HG03103 (cell line): ENCODE measurements around the gene FAM200B.

Source experiments
- ATAC-seq: cut with Tn5 transposase; IDR thresholded peaks from one replicate; pipeline ENCODE4 v1.9.1; 2021; ENCODE audit warnings: low read depth; ENCODE audit not compliant: unreplicated experiment

FAM200B gene

GRCh38 chr4:15667006-15667405, 14.6 kb upstream of the FAM200B start:
- no peak for ATAC-seq

DNA sequence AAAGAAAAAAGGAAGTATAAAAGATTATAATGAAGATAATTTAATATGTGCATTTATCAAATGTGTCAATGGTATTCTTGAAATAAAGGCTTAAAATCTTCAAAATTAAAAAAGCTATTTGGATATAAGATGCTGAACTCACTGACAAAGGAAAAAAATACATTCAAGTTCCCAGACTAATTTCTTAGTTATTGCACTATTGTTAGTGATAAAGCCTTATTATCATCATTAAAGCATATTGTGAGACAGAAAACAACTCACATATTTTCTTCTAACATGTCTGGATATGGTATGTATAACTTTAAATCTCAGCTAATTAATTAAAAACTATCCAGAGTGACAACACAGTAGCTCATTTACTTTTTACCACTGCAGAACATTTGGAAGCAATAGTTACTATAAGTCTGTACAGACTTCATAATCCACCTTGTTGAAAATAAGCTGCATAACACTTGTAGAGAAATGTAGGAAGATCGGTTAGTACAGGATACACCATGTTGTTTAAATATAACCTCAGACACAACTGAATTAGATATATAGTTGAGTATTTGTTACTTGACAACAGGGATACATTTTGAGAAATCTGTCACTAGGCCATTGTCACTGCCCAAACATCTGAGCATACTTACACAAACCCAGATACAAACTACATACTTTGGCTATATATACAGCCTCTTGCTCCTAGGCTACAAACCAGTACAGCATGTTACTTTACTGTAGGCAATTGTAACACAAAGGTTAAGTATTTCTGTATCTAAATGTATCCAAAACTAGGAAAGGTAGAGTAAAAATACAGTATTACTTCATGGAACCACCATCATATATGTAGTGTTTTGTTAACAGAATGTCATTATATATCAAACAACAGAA, 12.8 kb upstream of the FAM200B start:
- no peak for ATAC-seq

- no peak for ATAC-seq
These were observed 11.1 kb upstream of the FAM200B start for GRCh38 chr4:15670576-15670975.

DNA sequence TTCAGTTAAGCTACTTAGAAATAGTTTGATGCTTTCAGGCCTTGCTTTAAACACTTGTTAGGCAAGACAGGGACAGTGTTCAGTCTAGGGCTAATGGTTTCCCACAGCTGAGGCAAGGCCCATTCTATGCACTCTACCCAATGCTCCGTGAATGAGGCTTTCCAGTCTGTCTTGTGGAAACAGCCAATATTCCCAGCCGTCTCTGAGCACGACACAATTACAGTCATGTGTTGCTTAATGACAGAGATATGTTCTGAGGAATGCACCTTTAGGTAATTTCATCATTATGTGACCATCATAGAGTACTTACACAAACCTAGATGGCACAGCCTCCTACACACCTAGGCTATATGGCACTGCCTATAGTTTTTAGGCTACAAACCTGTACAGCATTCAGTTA, 9.5 kb upstream of the FAM200B start:
- no peak for ATAC-seq

GRCh38 chr4:15673337-15673736, 8.3 kb upstream of the FAM200B start:
- ATAC-seq: no peak

GRCh38 chr4:15674046-15674445, 7.6 kb upstream of the FAM200B start:
- ATAC-seq: no peak

- ATAC-seq: no peak
These were observed 6.7 kb upstream of the FAM200B start for GRCh38 chr4:15674926-15675325.

DNA sequence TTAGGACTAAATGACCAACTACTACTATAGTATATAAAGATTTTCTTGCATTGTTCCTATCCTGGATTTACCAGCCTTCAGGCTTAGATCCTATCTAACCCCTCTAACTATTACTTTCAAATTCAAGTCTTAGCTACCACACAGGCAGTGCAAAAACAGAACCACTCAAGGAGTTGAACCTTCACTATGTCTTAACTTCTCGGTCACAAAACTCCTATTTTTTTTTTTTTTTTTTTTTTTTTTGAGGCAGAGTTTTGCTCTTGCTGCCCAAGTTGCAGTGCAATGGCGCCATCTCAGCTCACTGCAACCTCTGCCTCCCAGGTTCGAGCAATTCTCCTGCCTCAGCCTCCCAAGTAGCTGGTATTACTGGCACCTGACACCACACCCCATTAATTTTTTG, 6.3 kb upstream of the FAM200B start:
- ATAC-seq: no peak

DNA sequence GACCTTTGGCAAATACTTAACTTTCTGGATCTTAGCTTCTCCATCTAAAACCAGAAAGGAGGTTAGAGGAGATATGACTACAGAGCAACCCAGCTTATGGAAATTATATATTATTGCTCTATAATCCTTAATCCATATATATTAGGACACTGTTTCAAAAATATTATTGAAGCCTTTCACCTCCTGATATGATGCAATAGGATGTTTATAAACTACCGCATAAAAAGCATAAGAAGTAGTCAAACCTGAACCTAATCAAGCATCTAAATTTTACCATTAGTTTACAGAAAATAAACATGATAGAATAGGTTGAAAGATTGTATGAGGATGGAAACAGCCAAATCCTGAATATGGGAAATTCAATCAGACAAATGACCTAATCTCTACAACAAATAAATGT, 5.6 kb upstream of the FAM200B start:
- ATAC-seq: no peak

DNA sequence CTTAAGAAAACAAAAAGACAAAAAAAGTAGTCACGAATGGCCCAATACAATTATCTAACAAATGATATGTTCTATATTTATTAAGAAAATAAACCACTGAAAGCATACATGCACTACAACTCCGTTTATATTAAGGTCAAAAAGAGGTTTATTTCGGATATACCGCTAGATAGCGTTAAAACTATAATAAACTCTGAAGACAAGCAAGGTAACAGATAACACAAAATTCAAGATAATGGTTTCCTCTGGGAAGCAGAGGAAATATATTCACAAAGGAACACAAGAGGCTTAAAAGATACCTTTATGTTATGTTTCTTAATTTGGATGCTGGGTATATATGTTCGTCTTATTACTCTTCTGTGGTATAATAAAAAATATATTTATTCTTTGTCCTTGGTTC, 4.7 kb upstream of the FAM200B start:
- ATAC-seq: no peak

- no peak for ATAC-seq
These were observed 4.1 kb upstream of the FAM200B start for GRCh38 chr4:15677507-15677988.

DNA sequence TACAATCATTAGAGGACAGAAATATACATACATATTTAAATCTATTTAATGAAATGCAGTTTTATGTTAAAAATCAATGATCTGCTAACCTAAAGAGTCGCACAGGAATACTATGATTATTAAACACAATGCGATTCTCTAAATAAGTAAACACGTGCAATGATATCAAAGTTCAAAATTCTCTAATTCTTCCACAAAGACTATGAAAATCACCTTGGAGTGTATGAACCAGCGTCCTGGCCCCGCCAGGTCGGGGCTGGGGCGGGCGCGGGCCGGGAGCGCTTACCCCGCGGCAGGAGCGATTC, 608 bp upstream of the FAM200B start:
- no peak for ATAC-seq

DNA sequence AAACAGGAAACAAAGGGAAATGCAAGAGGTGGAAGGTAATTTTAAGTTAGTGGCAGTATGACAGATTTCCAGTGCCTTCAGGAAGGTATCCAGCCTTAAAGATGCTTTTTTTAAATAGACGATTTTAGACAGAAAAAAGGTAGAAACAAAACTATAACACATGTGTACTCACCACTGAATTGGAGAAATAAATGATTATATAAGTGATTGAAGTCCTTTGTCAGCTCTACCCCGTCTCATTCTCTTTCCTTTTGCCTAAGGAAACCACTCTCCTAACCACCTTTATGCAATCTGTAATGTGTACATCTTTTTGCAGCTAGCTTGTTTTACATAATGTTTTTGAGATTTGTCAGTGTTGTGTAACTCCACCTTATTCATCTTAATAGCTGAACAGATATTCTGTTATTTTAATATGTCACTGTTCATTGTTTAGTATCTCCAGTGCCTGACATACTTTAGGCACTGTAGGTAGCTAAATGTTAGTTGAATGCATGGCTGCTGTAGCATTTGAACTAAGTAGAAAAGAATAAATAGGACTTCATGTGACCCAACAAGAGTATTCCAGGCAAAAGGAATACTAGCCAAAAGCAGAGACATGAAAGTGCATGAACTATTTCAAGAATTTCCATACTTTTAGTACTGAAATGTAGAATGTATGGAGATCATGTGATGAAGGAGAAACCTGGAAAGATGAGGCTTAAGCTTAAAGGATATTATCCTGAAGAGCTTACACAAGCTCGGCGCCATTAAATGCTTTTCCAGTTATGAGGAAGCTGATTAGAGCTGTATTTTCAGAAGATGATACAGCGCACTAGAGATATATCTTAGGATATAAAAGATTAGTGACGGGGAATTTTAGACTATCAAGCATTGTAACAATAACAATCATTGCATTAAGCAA, 865 bp downstream of the FAM200B start:
- no peak for ATAC-seq

DNA sequence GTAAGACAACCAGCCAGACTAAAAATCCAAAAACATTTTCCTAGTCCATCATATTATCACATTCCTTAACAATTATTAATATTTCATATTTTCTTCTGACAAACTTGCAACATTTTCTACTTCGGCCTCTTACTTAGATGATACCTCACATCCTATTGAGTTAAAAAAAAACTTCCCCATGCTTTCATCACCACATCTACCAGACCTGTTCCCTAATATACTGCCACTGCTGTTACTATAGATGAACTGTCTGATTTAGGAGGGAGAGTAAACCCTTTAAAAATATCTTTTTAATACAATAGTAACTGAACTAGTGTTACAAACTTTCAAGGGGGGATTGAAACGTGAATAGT, 1.5 kb downstream of the FAM200B start:
- ATAC-seq: no peak

DNA sequence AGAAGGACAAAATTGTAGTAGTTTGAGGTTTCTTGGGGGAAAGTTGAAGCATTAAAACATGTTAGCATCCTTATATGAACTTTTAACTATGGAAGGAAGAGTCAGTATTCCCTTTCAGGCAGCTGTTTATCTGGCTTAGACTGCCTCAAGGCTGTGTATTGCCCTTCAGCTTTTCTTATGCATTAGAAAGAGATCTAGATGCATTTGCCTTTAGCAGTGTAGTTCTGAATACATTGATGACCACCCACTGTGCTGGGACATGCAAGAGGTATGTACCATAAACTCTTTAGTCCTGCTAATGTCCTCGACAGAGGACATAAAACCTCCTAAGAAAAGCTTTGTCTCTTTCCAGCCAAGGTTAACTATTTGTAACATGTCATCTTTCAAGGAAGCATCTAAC, 2.9 kb downstream of the FAM200B start:
- ATAC-seq: no peak

DNA sequence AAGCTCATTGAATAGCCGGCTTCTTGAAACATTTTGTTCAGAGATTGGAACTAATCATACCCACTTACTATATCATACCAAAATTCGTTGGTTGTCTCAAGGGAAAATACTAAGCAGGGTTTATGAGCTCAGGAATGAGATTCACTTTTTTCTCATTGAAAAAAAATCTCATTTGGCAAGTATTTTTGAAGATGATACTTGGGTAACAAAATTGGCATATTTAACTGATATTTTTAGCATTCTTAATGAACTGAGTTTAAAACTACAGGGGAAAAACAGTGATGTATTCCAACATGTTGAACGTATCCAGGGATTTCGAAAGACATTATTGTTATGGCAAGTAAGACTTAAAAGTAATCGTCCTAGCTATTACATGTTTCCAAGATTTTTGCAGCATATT, 6.4 kb downstream of the FAM200B start:
- ATAC-seq: no peak

DNA sequence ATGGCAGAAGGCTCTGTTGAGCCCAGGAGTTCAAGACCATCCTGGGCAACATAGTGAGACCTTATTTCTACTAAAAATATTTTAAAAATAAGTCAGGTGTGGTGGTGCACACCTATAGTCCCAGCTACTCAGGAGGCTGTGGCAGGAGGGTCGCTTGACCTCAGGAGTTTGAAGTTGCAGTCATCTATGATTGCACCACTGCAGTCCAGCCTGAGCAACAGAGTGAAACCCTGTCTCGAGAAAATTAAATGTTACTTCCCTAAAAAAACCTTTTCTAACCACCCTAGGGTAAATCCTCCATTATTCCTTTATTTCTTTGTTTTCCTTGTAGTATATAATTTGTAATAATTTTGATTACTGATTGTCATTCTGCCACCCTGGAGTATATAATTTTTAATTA, 7.9 kb downstream of the FAM200B start:
- ATAC-seq: no peak

DNA sequence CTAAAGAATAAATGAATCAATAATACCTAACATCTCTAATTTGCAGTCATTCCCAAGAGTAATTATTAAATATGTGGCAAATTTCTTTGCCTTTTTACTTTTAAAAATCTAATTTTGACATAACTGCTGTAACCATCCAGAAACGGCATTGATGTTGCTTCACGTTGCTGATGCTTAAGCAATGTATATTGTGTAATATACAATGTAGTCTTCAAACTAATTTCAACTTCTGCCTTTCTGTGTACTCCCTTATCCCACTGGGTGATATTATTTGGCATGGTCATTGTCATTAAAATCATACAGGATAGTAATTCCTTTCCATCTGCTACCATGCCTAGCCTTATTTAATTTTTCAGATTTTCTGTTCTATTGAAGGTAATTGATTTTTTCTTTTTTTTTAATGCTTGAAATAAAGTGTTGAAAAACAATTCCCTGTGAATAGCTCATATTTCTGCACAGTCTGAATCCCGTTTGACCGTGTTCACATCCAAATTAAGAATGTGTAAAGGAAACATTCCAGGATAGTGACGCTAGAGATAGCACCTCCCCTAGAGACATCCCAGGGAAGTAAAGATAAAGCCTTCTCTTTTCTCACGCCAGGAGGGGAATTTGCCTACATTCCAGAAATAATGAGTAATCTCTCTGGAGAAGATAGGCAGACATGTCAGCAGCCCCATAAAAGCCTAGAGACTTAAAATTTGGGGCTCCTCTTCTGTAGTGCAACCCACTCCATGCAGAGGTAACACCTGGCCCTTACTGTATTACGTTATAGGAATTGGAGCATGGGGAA, 8.6 kb downstream of the FAM200B start:
- ATAC-seq: no peak

DNA sequence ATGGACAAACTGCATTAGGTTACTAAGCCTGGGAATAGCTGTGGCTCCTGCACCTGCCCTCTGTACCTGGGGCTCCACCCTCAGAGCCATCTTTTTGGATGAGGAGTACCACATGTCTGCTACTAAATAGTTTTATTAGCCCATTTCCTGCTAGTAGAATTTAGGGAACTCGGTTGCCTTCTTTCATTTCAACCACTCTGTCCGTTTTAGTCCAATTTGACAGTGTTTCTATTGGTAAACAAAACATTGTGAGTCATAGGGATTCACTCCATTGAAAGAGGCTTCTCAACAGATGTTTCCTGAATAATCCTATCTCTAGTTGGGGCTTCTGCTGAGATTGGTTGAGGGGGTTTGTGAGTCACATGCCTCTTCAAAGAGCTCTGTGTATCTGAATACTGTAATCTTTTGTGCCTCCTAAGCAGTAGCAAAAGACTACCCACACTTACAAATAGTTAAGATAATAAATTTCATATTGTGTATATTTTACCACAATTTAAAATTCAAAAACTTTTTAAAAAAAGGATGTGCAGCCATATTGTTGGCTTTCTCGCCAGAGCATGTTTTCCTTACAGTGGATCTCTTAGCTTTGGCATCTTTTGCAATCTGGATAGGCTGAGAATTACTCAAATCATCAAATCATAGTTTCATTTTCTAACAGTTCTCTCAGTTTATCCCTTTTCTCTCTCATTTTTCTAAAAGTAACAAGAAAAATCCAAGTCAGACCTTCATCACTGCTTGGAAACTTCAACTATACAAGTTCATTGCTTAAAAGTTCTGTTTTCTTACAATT, 9.9 kb downstream of the FAM200B start:
- no peak for ATAC-seq

GRCh38 chr4:15692602-15693001, 11.0 kb downstream of the FAM200B start:
- no peak for ATAC-seq
